ENCODE measurements around the gene STK10. TPM values are rescaled to one million over a fixed set of nuclear protein-coding genes. Genes with fewer than 3 reads are reported as not detected.

STK10 gene
- polyA plus RNA-seq, 3 donors, result 21.5 to 180 (median 47.4) TPM

DNA sequence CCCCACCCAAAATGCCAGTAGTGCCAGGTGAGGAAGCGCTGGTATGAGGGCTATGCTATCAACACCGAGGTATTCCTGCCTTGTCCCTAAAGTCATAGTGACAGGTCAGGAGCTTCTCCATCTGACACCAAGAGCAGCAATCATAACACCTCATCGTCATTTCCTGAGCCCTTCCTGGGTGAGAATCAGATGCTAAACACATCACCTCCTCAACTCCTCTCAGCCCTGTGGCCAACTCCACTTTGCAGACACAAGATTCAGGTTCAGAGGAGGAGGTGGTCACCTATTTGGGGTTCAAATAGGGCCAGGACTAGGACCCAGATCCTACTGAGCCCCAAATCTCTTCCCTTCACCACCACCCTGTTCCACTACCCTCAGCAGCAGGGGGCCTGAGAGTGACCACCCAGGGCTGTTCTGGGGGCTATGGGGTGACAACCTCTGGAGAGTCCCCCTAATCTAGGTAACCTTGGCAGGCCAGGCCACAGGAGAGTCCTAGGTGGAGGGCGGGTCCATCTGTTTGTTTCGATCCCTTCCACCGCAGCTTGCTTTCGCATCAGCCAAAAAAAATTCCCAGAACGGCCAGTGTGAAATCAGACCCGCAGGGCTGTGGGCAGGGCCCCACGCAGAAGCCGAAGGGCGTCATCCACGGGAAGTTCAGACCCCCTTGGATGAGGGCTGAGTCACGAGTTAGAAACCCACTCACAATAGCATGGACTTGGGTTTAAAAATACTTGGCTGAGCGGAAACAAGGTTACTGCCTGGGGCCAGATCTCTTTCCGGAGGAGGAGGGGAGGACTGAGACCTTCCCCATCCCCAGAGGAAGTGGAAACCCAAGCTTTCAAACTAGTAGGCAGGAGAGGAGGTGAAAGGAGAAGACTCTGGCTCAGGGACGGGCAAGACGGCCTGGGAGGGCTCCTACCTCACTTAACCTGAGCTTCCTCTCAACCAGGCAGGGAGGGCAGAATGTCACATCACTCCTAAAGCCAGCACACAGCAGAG, 8.7 kb downstream of the STK10 start:
- H2AFZ ChIP-seq (ENCODE audit: insufficient read depth, low read depth, low read length, poor library complexity, severe bottlenecking), result no peak overlapping the region
- TF ChIP-seq, protein P1, sequence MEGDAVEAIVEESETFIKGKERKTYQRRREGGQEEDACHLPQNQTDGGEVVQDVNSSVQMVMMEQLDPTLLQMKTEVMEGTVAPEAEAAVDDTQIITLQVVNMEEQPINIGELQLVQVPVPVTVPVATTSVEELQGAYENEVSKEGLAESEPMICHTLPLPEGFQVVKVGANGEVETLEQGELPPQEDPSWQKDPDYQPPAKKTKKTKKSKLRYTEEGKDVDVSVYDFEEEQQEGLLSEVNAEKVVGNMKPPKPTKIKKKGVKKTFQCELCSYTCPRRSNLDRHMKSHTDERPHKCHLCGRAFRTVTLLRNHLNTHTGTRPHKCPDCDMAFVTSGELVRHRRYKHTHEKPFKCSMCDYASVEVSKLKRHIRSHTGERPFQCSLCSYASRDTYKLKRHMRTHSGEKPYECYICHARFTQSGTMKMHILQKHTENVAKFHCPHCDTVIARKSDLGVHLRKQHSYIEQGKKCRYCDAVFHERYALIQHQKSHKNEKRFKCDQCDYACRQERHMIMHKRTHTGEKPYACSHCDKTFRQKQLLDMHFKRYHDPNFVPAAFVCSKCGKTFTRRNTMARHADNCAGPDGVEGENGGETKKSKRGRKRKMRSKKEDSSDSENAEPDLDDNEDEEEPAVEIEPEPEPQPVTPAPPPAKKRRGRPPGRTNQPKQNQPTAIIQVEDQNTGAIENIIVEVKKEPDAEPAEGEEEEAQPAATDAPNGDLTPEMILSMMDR (IDR thresholded peaks at IDR 0.05), result no peak
- intact Hi-C loops (cut with micrococcal nuclease), result loop anchor here in 1 of 2 donors (2.0 kb wide), 1 partner anchor 64 kb away; no protein-coding TSS in a partner anchor
- peak overlapping the region; percentile 67 for H3K9ac ChIP-seq (ENCODE audit: insufficient read depth, low read length, poor library complexity, severe bottlenecking)
- Mint-ChIP-seq H3K4me3 (peak overlapping the region; percentile 80 to 87), H3K27ac (peak overlapping the region; percentile 96 to 98 (median 97)), H3K9me3 (no peaks in the 10 kb centered on the region), H3K36me3 (peaks cover 44 to 61% of the 10 kb centered on the region in 2 donors), H3K27me3 (ENCODE audit: low read depth in 3 of 3) (peaks cover 0 to 9% (median 0%) of the 10 kb centered on the region in 3 donors), H3K4me1 (peaks cover 94% of the 10 kb centered on the region)
- H3K27me3 ChIP-seq (ENCODE audit: control insufficient read depth in 2 of 2, insufficient read depth in 2 of 2, low read length in 2 of 2), result no peaks in the 10 kb centered on the region
- H3K79me2 ChIP-seq (ENCODE audit: insufficient read depth, low read length), result peaks cover 100% of the 10 kb centered on the region
- H3K9me3 ChIP-seq (replicated peaks in 1 of 2; ENCODE audit: control insufficient read depth in 1 of 2, insufficient read depth in 1 of 2, low read length in 2 of 2), result no peaks in the 10 kb centered on the region
- H3K4me1 ChIP-seq (ENCODE audit: control insufficient read depth in 1 of 2, insufficient read depth in 2 of 2, low read length in 2 of 2), result peaks cover 87 to 100% of the 10 kb centered on the region in 2 donors
- 8% methylated on average over 12 of the region's 18 CpGs for WGBS (ENCODE audit: insufficient coverage)
- peaks cover 100% of the 10 kb centered on the region for H4K20me1 ChIP-seq (ENCODE audit: insufficient read depth, low read length)
- peaks cover 8 to 29% of the 10 kb centered on the region in 2 donors for H3K36me3 ChIP-seq (replicated peaks in 1 of 2; ENCODE audit: control insufficient read depth in 1 of 2, insufficient read depth in 2 of 2, low read length in 2 of 2)
- H3K4me3 ChIP-seq (replicated peaks in 1 of 3; ENCODE audit: low read depth in 2 of 3, low read length in 3 of 3), result peak overlapping the region; percentile 18 to 88 (median 20)
- peak overlapping the region; percentile 92 to 93 for H3K27ac ChIP-seq (ENCODE audit: low read depth in 1 of 2, low read length in 2 of 2)
- DNase-seq, result peak; percentile 72 to 90 (median 74)
- H3K4me2 ChIP-seq (replicated peaks; ENCODE audit: extremely low read depth, low read length, poor library complexity, severe bottlenecking), result peak overlapping the region; percentile 86

DNA sequence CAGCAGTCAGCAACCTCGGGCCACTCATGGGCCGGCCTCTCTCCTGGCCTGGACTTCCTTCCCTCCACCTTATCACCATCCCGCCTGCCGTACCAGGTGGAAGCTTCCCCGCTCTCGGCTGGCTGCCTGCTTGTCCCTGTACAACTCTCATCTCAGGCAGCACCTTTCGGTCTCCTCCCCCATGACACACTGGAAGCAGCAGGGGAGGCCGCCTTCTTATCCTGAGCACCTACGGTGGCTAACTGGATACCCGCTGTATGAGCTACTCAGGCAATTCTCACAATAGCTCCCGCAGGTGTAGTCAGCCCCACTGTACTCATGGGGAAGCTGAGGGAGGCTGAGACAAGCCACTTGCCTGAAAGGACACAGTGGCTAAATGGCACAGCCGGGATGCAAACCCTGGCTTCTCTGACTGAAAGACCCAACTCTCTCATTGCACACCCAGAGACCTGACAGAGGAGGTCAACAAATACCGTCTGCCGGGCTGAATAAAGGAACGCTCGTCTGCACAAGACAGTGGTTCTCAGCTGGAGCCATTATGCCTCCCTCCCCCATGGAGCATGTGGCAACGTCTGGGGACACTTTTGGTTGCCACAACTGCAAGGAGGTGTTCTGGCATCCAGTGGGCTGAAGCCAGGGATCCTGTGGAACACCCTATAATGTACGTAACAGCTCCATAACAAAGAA, 9.6 kb downstream of the STK10 start:
- H3K27me3 Mint-ChIP-seq (ENCODE audit: low read depth in 3 of 3), result peaks cover 0 to 9% (median 0%) of the 10 kb centered on the region in 3 donors
- peaks cover 94% of the 10 kb centered on the region for H3K4me1 Mint-ChIP-seq
- peaks cover 100% of the 10 kb centered on the region for H4K20me1 ChIP-seq (ENCODE audit: insufficient read depth, low read length)
- intact Hi-C loops (cut with micrococcal nuclease), result loop anchor here in 1 of 2 donors (2.0 kb wide), 1 partner anchor 64 kb away; no protein-coding TSS in a partner anchor
- H3K27ac Mint-ChIP-seq, result peak overlapping the region; percentile 96 to 98 (median 97)
- H3K36me3 Mint-ChIP-seq, result peaks cover 44 to 56% of the 10 kb centered on the region in 2 donors
- H3K4me3 Mint-ChIP-seq, result peak overlapping the region; percentile 80 to 87
- H3K79me2 ChIP-seq (ENCODE audit: insufficient read depth, low read length), result peaks cover 100% of the 10 kb centered on the region
- H3K9me3 Mint-ChIP-seq, result no peaks in the 10 kb centered on the region
- TF ChIP-seq, protein P1 (IDR thresholded peaks at IDR 0.05), result no peak
- DNase-seq, result peak in 1 of 3 donors; percentile 37
- peak overlapping the region; percentile 2 to 88 (median 10) for H3K4me3 ChIP-seq (replicated peaks in 1 of 3; ENCODE audit: low read depth in 2 of 3, low read length in 3 of 3)
- H2AFZ ChIP-seq (ENCODE audit: insufficient read depth, low read depth, low read length, poor library complexity, severe bottlenecking), result no peak overlapping the region
- H3K9me3 ChIP-seq (replicated peaks in 1 of 2; ENCODE audit: control insufficient read depth in 1 of 2, insufficient read depth in 1 of 2, low read length in 2 of 2), result no peaks in the 10 kb centered on the region
- H3K27me3 ChIP-seq (ENCODE audit: control insufficient read depth in 2 of 2, insufficient read depth in 2 of 2, low read length in 2 of 2), result no peaks in the 10 kb centered on the region
- peak overlapping the region; percentile 92 to 93 for H3K27ac ChIP-seq (ENCODE audit: low read depth in 1 of 2, low read length in 2 of 2)
- peaks cover 87 to 100% of the 10 kb centered on the region in 2 donors for H3K4me1 ChIP-seq (ENCODE audit: control insufficient read depth in 1 of 2, insufficient read depth in 2 of 2, low read length in 2 of 2)
- 3% methylated on average over 10 of the region's 18 CpGs for WGBS (ENCODE audit: insufficient coverage)
- H3K9ac ChIP-seq (ENCODE audit: insufficient read depth, low read length, poor library complexity, severe bottlenecking), result peak overlapping the region; percentile 67
- H3K4me2 ChIP-seq (replicated peaks; ENCODE audit: extremely low read depth, low read length, poor library complexity, severe bottlenecking), result peak overlapping the region; percentile 86
- H3K36me3 ChIP-seq (replicated peaks in 1 of 2; ENCODE audit: control insufficient read depth in 1 of 2, insufficient read depth in 2 of 2, low read length in 2 of 2), result peaks cover 4 to 20% of the 10 kb centered on the region in 2 donors
